ENCODE data around the gene NOP58. TPM values are rescaled to one million over a fixed set of nuclear protein-coding genes. Genes with fewer than 3 reads are reported as not detected.
"Not testable (repeated sequence)": the region's sequence is repeated elsewhere in the genome, so short reads cannot be mapped to it uniquely, and the experiment has no call there.

The NOP58 gene, protein sequence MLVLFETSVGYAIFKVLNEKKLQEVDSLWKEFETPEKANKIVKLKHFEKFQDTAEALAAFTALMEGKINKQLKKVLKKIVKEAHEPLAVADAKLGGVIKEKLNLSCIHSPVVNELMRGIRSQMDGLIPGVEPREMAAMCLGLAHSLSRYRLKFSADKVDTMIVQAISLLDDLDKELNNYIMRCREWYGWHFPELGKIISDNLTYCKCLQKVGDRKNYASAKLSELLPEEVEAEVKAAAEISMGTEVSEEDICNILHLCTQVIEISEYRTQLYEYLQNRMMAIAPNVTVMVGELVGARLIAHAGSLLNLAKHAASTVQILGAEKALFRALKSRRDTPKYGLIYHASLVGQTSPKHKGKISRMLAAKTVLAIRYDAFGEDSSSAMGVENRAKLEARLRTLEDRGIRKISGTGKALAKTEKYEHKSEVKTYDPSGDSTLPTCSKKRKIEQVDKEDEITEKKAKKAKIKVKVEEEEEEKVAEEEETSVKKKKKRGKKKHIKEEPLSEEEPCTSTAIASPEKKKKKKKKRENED
- 60.8 and 63.2 TPM in 2 replicates for total RNA-seq
- polyA plus RNA-seq (2012), result 20.6 TPM

DNA sequence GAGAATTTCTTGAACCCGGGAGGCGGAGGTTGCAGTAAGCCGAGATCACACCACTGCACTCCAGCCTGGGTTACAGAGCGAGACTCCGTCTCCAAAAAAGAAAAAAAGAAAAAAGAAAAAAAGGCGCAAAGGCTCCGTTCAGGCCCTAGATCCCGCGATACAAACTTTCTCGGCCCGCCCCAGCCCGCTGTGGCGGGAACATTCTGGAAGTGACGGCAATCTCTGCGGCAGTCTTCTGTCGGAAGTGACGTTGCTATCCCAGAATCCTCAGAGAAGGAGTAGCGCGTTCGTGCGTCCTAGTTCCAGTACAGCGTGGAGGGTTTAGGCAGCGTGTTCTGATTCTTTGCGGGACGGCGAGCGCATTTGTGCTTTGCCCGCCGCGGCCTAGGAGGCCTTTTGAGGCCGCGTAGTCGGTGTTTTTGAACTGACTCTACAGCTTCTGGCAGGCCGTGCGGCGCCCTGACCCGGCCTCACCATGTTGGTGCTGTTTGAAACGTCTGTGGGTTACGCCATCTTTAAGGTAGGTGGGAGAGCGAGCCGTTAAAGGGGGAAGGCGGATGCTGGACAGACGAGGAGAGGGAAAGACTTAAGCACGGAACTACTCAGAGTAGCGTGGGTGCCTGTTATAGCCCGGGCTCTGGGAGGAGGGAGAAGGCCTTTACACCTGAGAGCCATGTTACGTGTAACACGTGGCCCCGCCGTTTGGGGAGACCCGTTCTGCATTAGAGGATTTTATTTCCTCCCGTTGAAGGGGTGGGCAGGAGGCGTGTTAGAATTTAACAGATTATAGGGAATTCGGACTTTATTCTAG lies at the start of gene NOP58:
NOP58 (plus strand) TSS at position 297 of the 811 bp plus-strand sequence; CDS start at position 476, 179 bp downstream.
- peak; percentile 96 for DNase-seq (ENCODE audit: low read depth)

DNA sequence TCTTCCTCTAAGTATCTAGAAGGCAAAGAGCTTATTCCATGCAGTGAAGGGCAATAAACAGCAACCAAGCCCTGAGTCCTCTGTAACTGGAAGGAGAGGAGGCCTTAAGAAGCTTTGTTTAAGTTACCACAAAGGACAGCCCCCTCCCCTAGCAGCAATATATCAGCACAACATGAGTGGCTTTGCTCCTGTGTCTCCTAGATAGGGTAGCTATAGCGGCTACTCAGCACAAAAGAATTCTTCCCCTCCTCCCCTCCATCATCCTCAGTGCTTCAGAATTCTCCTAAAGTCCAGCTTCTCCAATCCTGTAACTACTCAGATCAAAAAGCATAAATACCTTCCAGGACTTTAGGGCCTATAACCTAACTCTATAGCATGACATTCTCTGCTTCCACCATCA lies 43.7 kb upstream of the NOP58 start:
- DNase-seq (ENCODE audit: low read depth), result peak; percentile 3

DNA sequence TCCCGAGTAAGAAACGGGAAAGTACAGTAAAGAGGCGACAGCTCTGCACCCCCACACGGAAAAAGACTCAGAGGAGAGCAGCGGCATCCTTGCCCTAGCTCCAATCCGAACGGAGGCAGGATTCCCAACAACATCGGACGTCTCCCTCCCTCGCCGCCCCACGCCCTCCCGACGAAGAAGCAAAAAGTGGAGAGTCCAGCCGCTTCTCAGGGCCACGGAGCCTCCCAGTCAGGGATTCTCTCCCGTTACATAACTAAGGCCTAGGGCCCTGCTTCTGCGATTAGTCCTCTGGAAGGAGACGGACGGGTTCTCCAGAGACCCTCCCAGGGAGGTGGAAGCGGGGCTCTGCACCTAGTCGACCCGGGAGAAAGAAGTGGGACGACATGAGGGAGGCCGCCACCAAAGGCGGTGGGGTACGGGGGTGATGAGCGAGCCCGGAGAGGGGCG lies 27.8 kb upstream of the NOP58 start:
- peak; percentile 36 for DNase-seq (ENCODE audit: low read depth)

DNA sequence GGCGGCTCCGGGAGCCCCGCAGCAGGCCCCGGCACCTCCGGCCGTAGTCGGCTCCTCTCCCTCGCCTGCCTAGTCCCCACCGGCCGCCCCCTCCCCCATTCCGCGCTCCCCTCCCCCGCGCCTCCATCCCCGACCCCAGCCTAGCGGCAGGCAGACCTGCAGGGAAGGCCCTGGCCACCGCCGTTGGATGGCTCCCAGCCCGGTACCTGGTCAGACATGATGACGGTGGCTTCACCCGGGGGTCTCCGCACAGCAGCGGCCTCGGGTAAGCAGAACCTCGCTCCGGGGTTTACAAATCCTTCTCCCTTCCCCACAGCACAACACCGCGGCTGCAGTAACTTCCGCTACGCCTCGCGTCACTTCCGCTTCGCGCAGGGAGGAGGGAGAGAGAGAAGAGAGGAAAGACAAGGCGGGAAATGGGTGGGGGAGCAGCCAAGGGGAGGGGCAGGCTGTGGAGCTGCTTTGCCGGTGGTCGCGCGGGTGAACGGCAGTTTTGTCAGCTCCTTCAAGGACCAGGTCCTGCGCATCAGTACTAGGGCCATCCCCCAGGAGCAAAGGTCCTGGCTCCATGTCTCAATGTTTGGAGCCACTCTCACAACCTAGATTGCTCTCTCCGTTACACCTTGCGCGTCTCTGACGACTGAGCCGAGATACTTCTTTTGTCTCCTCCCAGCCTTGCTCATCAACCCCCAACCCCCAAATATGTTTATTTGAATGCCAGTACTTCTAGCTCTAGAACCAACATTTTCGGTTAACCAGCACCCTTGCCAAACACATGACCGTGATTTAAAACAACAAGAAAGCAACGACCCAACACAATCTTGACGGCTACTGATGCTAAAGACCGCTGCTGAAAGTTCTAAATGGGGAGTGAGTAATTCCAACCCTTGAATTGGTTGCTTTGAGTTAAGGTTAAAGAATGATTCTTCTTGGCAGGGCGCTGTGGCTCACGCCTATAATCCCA lies 27.0 kb upstream of the NOP58 start, which contains the start of gene SUMO1:
SUMO1 (minus strand) TSS at position 364 of the 964 bp plus-strand sequence; CDS start at position 218, 146 bp downstream.
- DNase-seq (ENCODE audit: low read depth), result peak; percentile 91

DNA sequence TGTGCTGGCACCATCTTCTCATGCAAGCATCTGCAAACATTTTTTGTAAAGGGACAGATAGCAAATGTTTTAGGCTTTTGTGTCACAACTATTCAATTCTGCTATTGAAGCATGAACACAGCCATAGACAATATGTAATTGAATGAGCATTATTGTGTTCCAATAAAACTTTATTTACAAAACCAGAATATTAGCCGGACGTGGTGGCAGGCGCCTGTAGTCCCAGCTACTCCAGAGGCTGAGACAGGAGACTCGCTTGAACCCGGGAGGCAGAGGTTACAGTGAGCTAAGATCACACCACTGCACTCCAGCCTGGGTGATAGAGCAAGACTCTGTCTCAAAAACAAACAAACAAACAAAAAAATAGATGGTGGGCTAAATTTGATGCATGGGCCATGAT lies 17.9 kb upstream of the NOP58 start:
- not testable (repeated sequence) for DNase-seq (ENCODE audit: low read depth)

DNA sequence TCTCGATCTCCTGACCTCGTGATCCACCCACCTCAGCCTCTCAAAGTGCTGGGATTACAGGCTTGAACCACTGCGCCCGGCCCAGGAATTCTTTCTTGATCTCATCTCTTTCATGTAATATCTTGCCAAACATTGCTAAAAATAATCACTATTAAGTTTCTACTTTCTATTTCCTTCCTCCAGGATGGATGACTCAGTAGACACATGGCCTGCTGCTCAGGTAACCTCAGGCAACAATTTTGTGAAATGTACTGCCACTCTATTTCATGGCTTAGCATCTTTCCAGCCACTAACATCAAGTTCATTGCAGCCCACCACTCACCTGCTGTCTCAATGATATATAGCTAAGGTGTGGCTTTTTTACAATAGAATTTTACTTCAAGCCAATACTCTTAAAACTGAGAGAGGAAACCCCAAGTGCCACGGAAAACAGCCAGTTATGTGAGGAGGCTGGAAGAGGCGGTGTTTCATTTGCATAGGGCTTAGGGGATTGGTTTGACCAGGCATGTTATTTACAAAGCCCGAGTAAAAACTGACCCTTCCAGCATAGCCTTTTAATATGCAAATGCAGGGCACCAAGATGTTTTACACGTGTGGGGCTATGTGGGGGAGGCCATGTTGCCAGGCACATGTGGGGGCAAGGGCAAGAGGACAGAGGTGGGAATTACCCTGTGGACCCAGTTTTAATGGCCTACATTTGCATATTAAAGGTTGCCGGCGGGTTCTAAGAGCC lies 15.9 kb upstream of the NOP58 start:
- DNase-seq (ENCODE audit: low read depth), result peak; percentile 50

DNA sequence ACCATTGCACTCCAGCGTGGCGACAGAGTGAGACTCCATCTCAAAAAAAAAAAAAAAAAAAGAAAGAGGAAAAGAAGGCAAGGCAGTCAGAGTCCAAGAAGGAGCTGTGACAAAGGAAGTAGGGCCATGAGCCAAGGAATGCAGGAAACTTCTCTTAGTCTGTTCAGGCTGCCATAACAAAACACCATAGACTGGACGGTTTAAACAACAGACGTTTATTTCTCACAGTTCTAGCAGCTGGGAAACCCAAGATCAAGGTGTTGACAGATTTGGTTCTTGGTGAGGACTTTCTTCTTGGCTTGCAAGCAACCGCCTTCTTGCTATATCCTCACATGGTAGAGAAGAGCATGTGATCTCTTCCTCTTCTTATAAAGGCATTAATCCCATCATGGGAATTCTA lies 14.1 kb upstream of the NOP58 start:
- DNase-seq (ENCODE audit: low read depth), result no peak

DNA sequence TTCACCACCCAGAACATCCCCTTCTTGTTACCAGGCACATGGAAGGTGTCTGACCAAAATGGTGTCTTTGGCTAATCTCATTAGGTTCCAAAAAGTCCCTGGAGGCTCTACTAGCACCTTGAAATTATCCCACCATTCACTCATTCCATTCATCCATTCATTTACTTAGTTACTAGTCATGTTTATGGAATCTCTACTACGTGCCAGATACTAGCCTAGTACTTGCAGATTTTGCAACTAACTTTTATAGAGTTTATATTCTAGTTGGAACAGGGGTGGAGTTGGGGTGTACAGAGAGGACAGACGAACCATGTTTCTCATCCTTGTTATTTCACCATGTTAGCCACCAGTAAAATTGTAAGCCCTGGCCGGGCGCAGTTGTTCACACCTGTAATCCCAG lies 4.0 kb upstream of the NOP58 start:
- no peak for DNase-seq (ENCODE audit: low read depth)

DNA sequence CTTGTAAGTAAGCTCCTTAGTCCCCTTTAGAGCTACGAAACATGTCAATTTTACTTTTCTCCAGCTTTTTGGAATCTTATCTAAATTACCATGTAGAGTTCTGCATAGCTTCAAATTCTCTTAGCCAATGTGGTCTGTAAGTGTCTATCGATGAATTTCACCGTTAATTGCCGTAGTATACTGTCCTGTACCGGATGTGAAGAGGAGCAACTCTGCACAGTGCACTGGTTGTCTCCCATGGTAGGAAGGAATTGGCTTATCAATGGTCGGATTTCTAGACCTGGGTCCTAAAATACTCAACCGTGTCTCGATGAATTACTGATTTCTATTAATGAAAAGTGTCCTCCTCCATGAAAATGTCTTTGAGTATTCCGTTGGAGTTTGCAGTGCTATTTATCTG lies 1.9 kb downstream of the NOP58 start:
- DNase-seq (ENCODE audit: low read depth), result no peak

DNA sequence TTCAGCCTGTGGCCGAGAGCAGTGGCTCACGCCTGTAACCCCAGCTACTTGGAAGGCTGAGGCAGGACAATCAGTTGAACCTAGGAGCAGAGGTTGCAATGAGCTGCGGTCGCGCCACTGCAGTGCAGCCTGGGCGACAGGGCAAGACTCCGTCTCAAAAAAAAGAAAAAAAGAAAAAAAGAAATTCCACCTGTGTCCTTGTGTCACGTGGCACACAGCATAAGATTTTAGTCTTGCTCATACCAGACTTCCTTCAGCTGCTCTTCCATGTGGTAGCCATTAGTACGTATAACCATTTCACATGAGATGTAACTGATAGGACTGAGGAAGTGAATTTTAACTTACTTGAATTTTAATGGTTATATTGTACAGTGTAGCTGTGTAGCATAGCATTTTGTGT lies 4.0 kb downstream of the NOP58 start:
- DNase-seq (ENCODE audit: low read depth), result no peak

DNA sequence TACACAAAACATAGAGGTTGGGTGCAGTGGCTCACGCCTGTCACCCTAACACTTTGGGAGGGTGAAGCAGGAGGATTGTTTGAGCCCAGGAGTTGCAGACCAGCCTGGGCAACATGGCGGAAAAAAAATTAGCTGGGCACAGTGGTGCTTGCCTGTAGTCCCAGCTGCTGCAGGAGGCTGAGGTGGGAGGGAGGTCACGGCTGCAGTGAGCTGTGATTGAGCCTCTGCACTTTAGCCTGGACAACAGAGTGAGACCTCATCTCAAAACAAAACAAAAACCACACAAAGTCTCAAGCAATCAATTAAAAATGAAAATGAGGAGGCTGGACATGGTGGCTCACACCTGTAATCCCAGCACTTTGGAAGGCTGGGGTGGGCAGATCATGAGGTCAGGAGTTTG lies 4.9 kb downstream of the NOP58 start:
- no peak for DNase-seq (ENCODE audit: low read depth)

DNA sequence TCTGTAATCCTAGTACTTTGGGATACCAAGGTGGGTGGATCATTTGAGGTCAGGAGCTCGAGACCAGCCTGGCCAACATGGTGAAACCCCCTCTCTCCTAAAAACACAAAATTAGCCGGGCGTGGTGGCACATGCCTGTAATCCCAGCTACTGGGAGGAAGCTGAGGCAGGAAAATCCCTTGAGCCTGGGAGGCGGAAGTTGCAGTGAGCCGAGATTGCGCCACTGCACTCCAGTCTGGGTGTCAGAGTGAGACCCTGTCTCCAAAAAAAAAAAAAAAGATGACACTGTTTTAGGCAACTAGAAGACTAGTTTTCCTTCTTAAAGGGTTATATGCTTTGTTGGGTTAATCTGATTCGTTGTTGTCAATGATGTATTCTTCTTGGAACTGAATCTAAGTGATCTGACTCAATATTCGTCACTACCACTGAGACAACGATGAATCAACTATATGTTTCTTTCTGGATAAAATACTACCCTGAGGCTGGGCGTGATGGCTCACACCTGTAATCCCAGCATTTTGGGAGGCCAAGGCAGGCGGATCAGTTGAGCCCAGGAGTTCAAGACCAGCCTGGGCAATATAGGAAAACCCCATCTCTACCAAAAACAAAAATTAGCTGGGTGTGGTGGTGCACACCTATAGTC lies 10.6 kb downstream of the NOP58 start:
- not testable (repeated sequence) for DNase-seq (ENCODE audit: low read depth)

DNA sequence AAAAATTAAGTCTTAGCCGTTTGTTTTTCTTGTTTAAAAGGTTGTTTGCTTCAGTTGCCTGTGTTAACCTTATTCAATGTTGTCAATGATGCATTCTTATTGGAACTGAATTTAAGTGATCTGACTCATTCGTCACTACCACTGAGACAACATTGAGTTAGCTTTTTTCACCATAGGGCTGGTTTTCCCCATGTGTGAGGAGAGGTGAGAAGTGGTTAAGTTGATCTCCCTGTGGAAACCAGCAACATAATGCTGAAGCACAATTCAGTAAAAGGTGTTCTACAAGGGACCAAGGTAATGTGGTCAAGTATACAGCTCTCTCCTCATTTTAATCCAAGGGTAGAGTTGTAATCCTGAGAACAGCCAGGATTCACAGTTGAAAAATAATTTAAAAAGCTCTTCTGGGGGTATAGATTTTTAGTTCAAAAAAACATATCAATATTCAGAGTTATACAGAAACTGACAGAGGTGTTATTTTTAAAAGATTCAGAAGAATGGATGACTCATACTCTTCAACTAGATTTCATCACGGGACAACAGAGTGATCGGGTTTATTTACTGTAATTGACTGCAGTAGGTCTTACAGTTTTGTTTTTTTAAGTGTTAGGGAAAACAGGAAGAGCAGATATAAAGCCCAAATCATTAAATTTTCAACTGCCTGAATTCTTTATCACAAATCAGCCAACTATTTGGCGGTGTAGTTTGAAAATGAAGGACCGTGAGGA lies 12.6 kb downstream of the NOP58 start:
- DNase-seq (ENCODE audit: low read depth), result peak; percentile 47

DNA sequence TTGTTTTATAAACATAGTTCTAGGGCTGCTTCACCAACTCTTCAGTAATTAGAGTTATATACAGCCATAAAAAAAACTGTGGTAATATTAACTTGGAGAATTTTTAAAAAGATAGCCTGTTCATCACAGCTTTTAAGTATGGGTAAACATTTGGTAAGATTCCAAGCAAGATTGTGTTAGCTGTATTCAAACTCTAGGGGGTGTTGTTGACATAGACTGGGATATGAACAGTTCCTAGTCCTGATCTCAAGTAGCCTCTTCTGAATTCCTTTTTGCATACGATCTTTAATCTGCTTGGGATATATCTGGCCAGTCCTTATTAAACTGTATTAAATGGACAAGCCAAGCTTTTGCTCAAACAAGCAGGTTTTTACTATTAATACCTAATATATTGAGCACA lies 13.4 kb downstream of the NOP58 start:
- peak; percentile 57 for DNase-seq (ENCODE audit: low read depth)

DNA sequence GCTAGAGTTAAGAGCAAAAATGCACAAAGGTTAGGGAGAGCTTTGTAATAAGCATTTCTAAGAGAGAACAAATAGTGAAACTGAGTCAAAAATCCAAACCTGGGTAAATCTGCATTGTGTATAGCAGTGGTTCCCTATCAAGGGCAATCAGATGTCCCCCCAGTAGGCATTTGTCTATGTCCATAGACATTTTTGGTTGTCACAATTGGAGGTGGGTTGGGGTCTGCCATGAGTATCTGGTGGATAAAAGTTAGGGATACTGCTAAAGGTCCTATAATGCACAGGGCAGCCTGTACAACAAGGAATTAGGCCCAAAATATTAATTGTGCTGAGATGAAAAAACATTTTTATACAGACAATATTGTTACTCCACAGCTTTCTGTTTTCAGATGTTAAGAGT lies 21.0 kb downstream of the NOP58 start:
- no peak for DNase-seq (ENCODE audit: low read depth)

DNA sequence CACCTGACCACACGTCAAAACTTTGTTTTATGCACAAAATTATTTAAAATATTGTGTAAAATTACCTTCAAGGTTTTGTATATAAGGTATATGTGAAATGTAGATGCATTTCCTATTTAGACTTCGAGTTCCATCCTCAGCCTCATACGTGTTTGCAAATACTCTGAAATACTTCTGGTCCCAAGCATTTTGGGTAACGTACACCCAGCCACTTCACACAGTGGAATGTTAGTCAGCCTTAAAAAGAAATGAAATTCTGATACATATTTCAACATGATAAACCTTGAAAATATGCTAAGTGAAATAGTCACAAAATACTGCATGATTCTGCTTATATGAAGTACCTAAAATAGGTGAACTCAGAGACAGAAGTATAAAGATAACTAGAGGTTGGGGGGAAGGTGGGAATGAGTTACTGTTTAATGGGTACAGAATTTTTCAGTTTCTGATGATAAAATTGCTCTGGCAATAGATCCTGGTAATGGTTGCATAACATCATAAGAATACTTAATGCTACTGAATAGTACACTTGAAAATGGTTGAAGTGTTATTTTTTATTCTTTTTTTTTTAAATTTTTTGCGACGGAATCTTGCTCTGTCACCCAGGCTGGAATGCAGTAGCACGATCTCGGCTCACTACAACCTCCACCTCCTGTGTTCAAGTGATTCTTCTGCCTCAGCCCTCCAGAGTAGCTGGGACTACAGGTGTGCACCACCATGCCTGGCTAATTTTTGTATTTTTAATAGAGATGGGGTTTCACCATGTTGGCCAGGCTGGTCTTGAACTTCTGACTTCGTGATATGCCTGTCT lies 24.0 kb downstream of the NOP58 start:
- no peak for DNase-seq (ENCODE audit: low read depth)

DNA sequence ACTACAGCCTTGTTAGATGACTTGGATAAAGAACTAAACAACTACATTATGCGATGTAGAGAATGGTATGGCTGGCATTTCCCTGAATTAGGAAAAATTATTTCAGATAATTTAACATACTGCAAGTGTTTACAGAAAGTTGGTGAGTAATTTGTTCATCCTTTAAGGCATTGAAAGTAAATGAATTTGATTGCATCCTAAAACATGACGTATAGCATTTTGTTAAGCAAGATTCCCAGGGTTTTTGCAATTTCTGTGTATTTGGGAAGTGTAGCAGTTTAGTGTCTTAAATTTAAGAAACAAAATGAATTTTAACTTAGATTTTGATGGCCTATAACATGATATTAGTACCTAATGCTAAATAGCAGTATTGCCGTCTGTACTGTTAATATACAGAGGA lies 24.8 kb downstream of the NOP58 start:
- DNase-seq (ENCODE audit: low read depth), result no peak

DNA sequence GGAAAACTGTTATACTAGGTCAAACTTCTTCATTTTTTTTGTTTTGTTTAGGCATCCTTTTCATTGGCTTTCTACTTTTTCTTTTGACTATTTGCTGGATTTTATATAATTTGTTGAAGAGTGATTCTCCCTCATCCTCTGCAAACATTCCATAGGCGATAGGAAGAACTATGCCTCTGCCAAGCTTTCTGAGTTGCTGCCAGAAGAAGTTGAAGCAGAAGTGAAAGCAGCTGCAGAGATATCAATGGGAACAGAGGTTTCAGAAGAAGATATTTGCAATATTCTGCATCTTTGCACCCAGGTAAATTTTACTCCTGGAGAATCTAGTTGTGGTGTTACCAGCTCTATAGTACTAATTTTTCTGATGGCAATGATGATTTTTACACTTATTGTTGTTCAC lies 25.4 kb downstream of the NOP58 start:
- DNase-seq (ENCODE audit: low read depth), result no peak
